Measurements from ENCODE around the gene PCDHGA2.

- TF ChIP-seq CTCF (IDR thresholded peaks at IDR 0.05), result no peak
- TF ChIP-seq POLR2A (IDR thresholded peaks at IDR 0.05), result no peak
- no peak for TF ChIP-seq POLR2AphosphoS5 (IDR thresholded peaks at IDR 0.05; ENCODE audit: insufficient read depth in 1 of 2, low read depth in 1 of 2)
Observed at GRCh38 chr5:141360685-141361084, 22.1 kb downstream of the PCDHGA2 start.
